DOHH2 (cell line): ENCODE measurements around the gene RELN.

ENCODE experiments used
- H3F3A ChIP-seq: fragments of 200-600 bp; sonication (generic), shearing (Covaris generic); 2 replicates; pipeline ENCODE4 v1.6.0; 2016; ENCODE audit warnings: antibody characterized with exemption, mild to moderate bottlenecking; ENCODE audit not compliant: control insufficient read depth, insufficient read depth
- H3K27ac ChIP-seq: fragments of 200-600 bp; sonication (generic); 2 replicates; pipeline ENCODE4 v1.5.1; 2014; ENCODE audit warnings: low read depth, mild to moderate bottlenecking, low read length, moderate library complexity
- H3K27me3 ChIP-seq: fragments of 200-600 bp; sonication (generic); 2 replicates; pipeline ENCODE4 v1.6.1; 2014; ENCODE audit warnings: mild to moderate bottlenecking, low read length, mixed read lengths; ENCODE audit not compliant: control insufficient read depth
- H3K36me3 ChIP-seq: fragments of 200-600 bp; sonication (generic); 2 replicates; pipeline ENCODE4 v1.6.1; 2014; ENCODE audit warnings: mild to moderate bottlenecking, low read length, moderate library complexity, mixed read lengths; ENCODE audit not compliant: control insufficient read depth
- H3K4me1 ChIP-seq: fragments of 200-600 bp; sonication (generic); 2 replicates; pipeline ENCODE4 v1.6.1; 2014; ENCODE audit warnings: mild to moderate bottlenecking, low read length, mixed read lengths; ENCODE audit not compliant: control insufficient read depth
- H3K4me2 ChIP-seq: fragments of 200-600 bp; sonication (generic); 2 replicates; pipeline ENCODE4 v1.6.0; 2014; ENCODE audit warnings: mild to moderate bottlenecking, low read length, moderate library complexity
- H3K4me3 ChIP-seq: fragments of 200-600 bp; sonication (generic); 2 replicates; pipeline ENCODE4 v1.5.1; 2014; ENCODE audit warnings: mild to moderate bottlenecking, low read length, mixed read lengths
- H3K79me2 ChIP-seq: fragments of 200-600 bp; sonication (generic); 2 replicates; pipeline ENCODE4 v1.6.1; 2014; ENCODE audit warnings: mild to moderate bottlenecking, low read length, mixed read lengths; ENCODE audit not compliant: control insufficient read depth
- H3K9me2 ChIP-seq: fragments of 200-600 bp; sonication (generic); replicated peaks from 2 replicates; pipeline ENCODE4 v1.6.1; 2014; ENCODE audit warnings: mild to moderate bottlenecking, low read length, mixed read lengths; ENCODE audit not compliant: control insufficient read depth
- H3K9me3 ChIP-seq: fragments of 200-600 bp; sonication (generic); 2 replicates; pipeline ENCODE4 v1.6.1; 2014; ENCODE audit warnings: antibody characterized with exemption, low read length, mixed read lengths; ENCODE audit not compliant: control insufficient read depth, insufficient read depth
- H4K20me1 ChIP-seq: fragments of 200-600 bp; sonication (generic); 2 replicates; pipeline ENCODE4 v1.6.0; 2014; ENCODE audit warnings: low read depth, mild to moderate bottlenecking, antibody characterized with exemption, low read length, moderate library complexity; ENCODE audit not compliant: control insufficient read depth, insufficient read depth
- CTCF ChIP-seq: fragments of 200-600 bp; sonication (generic); IDR thresholded peaks from one replicate; pipeline ENCODE4 v1.5.1; 2014; ENCODE audit warnings: antibody characterized with exemption, mild to moderate bottlenecking, low read depth, low read length; ENCODE audit not compliant: poor library complexity, severe bottlenecking
- EZH2phosphoT487 ChIP-seq: fragments of 200-600 bp; sonication (generic); IDR thresholded peaks from 2 replicates; pipeline ENCODE4 v1.6.1; 2017; ENCODE audit warnings: borderline replicate concordance, mild to moderate bottlenecking, antibody characterized with exemption, low read length, moderate library complexity, mixed read lengths

Gene RELN

DNA sequence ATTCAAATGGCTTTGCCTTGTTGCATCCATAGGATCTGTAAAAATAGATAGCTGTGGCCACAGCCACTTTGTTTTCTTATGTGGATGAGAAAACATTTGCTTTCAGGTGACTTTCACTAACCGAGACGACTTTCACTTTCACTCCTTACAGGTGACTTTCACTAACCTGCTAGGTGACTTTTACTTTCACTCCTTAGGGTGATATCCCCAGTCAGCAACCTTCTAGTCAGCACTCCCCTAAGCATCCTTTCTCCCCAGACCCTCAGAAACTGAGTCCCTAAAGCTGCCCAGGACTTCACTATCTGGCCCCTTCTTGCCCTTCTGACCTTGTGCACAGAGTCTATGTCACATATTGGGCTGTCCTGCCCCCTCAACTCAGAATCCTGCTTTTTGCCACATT, 177.5 kb downstream of the RELN start:
- Histone ChIP-seq H3K4me3 (no peak overlapping the region), H3K27ac (no peak overlapping the region), H3K9me3 (no peaks in the 10 kb centered on the region), H3K27me3 (0 out of 2 replicates have a peak, but pooled peaks cover 7% of the 10 kb centered on the region), H3K4me2 (no peak overlapping the region), H4K20me1 (no peaks in the 10 kb centered on the region), H3K9me2 (no peaks in the 10 kb centered on the region), H3K4me1 (no peaks in the 10 kb centered on the region), H3F3A (no peaks in the 10 kb centered on the region), H3K36me3 (no peaks in the 10 kb centered on the region), H3K79me2 (no peaks in the 10 kb centered on the region)
- TF ChIP-seq EZH2phosphoT487: no peak
- TF ChIP-seq CTCF: no peak

- TF ChIP-seq EZH2phosphoT487 (no peak), CTCF (no peak)
- Histone ChIP-seq H3K4me2 (no peak overlapping the region), H3F3A (no peaks in the 10 kb centered on the region)
Measured at GRCh38 chr7:103811290-103811689, 178.2 kb downstream of the RELN start.

DNA sequence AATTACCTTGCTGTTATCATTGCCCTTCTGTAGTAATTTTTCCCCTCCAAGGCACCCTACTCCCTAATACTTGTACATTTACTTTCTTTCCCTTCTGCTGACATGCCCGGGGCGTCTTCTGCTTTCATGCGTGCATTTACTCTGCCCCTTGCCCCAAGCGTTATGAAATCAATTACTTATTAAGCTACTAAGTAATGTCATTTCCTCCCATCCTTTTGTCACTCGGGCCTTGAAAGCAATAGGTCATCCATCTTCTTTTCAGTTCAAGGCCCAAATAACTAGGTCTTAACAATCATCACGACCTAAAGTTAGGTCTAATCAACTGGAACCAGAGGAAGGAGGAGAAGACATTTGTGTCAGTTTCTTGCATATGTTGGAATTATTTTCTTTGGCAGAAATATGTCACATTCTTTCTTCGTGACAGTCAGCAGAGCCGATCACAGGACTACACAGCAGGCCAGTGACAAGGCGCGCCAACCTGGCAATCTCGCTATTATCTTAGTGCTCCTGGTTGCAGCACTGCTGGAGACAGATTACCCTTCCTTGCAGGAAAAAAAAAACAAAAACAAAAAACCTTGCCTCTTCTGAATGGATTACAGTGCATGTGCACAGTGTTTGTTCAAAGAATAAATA, 179.2 kb downstream of the RELN start:
- H3K4me1 ChIP-seq: no peaks in the 10 kb centered on the region
- H3K36me3 ChIP-seq: no peaks in the 10 kb centered on the region
- H3K4me2 ChIP-seq: no peak overlapping the region
- H3K79me2 ChIP-seq: no peaks in the 10 kb centered on the region
- no peak overlapping the region for H3K4me3 ChIP-seq
- no peaks in the 10 kb centered on the region for H3F3A ChIP-seq
- no peaks in the 10 kb centered on the region for H3K9me2 ChIP-seq
- H4K20me1 ChIP-seq: no peaks in the 10 kb centered on the region
- H3K27me3 ChIP-seq: peaks cover 7% of the 10 kb centered on the region; the same call in 1 of the 2 replicates
- TF ChIP-seq EZH2phosphoT487: no peak
- no peak for TF ChIP-seq CTCF
- H3K9me3 ChIP-seq: no peaks in the 10 kb centered on the region
- H3K27ac ChIP-seq: no peak overlapping the region

More at GRCh38 chr7:103811290-103811689, 178.2 kb downstream of the RELN start:
- Histone ChIP-seq H3K27ac (no peak overlapping the region), H3K79me2 (no peaks in the 10 kb centered on the region), H3K27me3 (0 out of 2 replicates have a peak, but pooled peaks cover 7% of the 10 kb centered on the region), H3K9me3 (no peaks in the 10 kb centered on the region), H3K4me3 (no peak overlapping the region), H3K9me2 (no peaks in the 10 kb centered on the region), H3K36me3 (no peaks in the 10 kb centered on the region), H3K4me1 (no peaks in the 10 kb centered on the region), H4K20me1 (no peaks in the 10 kb centered on the region)
